Measurements from ENCODE around the gene YY1AP1.

DNA sequence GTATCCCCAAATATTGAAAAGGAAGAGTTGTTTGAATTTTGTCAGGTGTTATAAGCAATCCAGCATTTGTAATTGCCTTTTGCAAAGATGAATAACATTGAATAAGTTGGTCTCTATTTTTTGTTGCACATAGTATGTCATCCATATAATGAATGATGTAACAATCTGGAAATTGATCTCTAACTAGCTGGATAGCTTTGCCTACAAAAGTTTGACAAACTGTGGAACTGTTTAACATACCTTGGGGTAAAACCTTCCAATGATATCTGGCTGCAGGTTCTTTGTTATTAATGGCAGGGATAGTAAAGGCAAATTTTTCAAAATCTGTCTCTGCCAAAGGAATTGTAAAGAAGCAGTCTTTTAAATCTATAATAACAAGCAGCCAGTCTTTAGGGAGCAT lies 8.0 kb upstream of the YY1AP1 start:
- TF ChIP-seq, protein P1, sequence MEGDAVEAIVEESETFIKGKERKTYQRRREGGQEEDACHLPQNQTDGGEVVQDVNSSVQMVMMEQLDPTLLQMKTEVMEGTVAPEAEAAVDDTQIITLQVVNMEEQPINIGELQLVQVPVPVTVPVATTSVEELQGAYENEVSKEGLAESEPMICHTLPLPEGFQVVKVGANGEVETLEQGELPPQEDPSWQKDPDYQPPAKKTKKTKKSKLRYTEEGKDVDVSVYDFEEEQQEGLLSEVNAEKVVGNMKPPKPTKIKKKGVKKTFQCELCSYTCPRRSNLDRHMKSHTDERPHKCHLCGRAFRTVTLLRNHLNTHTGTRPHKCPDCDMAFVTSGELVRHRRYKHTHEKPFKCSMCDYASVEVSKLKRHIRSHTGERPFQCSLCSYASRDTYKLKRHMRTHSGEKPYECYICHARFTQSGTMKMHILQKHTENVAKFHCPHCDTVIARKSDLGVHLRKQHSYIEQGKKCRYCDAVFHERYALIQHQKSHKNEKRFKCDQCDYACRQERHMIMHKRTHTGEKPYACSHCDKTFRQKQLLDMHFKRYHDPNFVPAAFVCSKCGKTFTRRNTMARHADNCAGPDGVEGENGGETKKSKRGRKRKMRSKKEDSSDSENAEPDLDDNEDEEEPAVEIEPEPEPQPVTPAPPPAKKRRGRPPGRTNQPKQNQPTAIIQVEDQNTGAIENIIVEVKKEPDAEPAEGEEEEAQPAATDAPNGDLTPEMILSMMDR (IDR thresholded peaks at IDR 0.05; ENCODE audit: low read depth, low read length): no peak
- no peak for TF ChIP-seq EZH2phosphoT487 (IDR thresholded peaks at IDR 0.05; ENCODE audit: low read depth)
